CD4-positive, alpha-beta T cell treated with Interleukin-10 for 1 hour (primary cell): Measurements from ENCODE around the gene TRAK1.

ENCODE experiments used
- DNase-seq: peaks from one replicate; pipeline ENCODE4 v3.0.0-alpha.2; 2020

Gene TRAK1

DNA sequence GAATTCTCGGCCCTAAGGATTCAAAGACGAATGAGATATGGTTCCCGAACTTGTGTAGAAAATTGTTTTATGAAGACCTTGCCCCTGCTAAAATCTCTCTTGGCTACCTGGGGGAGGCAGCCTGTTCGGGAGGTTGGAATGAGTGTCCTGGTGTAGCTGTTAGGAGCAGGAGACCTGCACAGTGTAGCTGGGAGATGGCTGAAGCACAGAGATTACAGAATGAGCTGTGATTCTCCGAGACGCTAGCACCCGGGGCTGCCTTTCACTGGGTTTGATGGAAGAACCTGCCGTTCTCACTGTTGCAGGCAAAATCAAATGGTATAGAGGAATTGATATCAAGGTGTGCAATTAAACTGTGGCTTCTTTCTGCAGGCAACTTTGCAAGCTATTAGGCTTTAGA lies 68.0 kb downstream of the TRAK1 start:
- no peak for DNase-seq

- DNase-seq: peak; percentile 36
Observed at GRCh38 chr3:42159706-42160472, 68.7 kb downstream of the TRAK1 start.

DNA sequence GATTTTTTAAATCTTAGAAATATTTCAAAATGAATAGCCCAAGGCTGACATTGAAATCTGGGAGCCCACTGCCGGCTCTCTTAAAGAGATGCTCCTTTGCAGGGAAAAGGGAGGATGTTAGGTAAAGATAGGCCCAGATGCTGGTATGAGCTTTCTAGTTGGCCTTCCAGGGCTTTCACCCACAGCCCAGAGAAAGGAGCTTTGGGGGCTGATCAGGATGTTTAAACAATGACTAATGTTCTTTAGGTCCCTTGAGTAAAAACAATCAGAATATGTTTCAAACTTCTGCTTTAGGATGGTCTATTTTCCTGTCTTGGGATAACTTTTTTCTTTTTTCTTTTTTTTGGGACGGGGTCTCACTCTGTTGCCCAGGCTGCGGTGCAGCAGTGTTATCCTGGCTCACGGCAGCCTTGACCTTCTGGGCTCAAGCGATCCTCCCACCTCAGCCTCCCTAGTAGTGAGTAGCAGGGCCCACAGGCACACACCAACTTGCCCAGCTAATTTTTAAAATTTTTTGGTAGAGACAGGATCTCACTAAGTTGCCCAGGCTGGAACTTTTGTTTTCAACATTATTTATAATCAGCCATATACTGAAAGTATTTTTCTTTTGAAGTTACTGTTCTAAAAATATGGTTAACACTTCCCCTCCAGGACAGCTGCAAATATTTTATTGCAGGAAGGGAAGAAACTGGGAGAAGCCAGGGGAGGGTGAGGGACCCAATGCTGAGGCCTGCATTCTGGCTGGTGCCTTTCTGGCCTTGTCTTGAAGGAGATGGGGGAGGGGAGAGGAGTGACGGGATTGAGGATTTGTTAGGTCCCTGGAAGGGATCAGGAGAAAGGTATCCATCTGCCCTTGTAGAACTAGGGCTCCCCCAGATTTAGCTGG lies 70.1 kb downstream of the TRAK1 start:
- no peak for DNase-seq

DNA sequence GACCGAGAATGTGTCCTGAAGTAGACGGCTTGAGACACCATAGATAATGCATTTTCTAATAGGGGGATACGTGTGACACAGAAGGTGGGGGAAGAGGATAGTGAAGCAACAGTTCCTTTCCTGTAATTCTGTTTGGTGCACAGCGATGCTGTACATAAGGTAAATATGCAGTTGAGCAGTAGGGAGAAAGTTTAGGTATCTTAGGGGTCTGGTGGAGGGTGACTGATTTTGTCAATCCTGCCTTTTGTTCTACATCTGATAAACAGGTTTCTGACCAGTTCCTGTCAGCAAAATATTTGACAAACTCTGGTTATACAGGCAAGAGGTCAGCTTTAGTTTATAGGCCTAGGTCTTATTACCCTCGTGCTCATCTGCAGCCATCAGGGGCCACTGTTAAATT lies 71.3 kb downstream of the TRAK1 start:
- no peak for DNase-seq

GRCh38 chr3:42163622-42164244 lies 72.6 kb downstream of the TRAK1 start:
- no peak for DNase-seq

GRCh38 chr3:42164656-42165055 lies 73.5 kb downstream of the TRAK1 start:
- no peak for DNase-seq

GRCh38 chr3:42165211-42165610 lies 74.1 kb downstream of the TRAK1 start:
- DNase-seq: no peak

GRCh38 chr3:42166214-42166613 lies 75.1 kb downstream of the TRAK1 start:
- no peak for DNase-seq

GRCh38 chr3:42166662-42167300 lies 75.6 kb downstream of the TRAK1 start:
- no peak for DNase-seq

DNA sequence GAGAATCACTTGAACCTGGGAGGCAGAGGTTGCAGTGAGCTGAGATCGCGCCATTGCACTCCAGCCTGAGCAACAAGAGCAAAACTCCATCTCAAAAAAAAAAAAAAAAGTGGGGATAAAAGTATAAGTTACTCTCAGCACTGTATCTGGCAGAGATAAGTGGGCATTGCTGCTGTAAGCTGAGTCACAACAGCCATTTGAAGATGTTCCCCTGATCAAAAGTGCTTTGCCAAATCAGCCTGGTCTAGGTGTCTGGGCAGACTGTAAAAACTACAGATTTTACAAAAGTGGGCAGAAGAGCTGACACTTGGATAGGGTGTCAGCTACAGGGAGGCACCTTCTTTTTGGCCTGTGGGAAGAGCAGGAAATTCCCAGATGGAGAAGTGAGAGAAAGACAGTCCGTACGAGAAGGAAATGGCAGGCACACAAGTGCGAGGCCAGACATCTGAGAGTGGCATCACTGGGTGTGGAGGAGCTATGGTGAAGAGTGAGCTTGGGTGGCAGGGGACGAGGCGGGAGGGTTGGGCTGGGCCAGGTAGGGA lies 78.5 kb downstream of the TRAK1 start:
- no peak for DNase-seq

DNA sequence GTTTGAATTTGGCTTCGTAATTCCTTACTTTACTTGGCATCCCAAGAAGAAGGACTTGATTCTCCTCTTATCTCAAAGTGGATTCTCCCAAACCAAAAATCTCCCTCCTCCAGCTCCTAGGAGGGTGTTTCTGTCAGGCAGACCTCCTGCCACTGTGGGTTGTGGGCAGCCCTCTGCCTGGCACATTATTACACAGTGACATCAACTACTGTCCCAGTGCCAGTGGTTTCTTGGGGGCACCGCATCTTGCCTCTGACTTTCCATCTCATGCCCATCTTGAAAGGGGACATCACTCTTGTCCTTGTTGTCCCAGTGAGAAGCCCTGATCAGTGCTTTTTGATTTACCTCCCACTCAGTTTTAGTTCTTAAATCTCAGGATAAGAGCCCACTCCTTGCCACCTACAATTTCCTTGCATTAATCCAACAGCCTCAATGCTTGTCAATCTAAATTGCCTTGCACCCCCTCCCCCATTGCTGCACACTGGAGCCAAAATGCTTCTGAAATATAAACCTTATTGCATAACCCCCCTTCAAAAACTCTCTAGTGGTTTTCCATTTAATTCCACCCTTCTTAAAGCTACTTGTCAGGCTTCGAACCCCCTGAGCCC lies 81.0 kb downstream of the TRAK1 start:
- DNase-seq: no peak

DNA sequence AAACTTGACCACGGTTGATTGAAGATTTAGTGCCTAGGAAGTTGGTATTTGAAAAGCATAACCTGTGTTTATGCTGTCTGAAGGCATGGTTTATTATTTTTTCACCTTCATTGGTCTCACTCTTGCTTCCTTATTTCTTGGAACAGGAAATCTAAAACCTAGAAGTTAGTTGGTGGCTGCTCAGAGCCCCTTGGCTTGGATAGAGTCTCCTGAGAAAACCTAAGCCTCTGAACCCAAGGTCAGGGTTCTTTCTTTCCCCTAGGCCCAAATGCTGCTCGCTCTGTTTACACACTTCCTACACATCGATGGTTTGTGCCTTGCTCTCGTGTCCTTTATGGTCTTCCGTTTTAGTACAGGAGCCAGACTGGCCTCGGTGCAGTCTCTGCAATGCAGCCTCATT lies 82.2 kb downstream of the TRAK1 start:
- no peak for DNase-seq

DNA sequence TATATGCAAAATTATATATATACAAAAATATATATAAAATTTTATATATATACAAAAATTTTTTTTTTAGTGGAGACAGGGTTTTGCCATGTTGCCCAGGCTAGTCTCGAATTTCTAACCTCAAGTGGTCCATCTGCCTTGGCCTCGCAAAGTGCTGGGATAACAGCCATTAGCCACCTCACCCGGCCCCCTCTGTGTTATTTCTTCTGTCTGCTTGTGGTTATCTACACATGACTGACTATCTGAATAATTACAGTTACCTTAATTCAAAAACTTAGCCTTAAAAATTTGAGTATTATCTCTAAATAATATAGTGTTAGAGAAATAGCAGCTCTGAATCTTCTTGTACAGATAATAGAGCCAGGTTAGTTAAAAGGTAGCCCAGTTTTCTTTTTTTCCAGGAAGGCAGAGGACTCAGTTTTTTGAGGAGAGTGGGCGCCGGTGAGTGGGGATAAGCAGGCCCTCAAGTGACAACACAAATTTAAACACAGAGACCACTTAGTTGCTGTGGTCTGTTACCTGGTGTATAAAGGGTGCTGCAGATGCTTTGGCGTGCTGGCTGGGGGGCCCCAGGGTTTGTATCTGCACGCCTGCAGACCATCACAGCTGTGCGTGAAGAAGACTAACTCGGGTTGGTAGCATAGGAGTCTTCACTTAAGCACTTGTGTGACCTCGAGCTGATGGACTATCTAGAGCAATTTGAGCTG lies 83.7 kb downstream of the TRAK1 start:
- no peak for DNase-seq

DNA sequence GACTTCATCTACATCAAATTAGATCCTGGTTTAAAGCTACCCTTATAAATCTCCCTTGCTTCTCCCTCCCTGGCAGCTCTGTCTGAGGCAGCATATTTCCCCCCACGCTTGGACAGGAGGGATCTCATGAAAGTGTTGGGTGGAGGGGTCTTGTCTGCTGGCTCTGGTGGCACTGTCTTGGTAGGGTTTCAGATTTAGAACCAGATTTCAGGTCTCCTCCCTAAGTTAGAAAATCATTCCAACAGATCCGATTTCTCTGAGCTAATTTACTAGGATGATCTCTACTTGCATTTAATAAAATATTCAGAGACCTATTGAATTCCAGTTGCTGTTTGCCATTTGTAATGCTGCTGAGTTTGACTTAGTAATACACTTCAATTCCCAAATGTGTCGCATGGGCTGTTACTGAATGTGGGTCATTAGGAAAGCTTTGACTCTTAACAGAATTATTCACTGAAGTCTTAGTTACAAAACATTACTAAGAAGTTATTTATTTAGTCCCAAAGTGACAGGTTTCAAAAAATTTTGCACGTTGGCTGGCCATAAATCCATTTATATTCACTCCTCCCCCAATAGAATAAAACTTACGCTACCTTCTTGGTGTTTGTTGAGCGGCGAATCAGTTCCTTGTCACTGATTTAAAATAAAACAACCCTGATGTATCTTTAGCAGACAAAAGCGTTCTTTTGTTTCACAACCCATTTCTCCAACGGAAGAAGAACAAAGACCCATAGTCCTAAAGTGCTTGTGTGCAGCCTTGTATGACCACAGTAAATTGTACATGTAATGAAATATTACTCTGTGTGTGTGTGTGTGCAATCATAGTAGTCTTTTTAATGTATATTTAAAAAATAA lies 84.5 kb downstream of the TRAK1 start:
- DNase-seq: no peak

DNA sequence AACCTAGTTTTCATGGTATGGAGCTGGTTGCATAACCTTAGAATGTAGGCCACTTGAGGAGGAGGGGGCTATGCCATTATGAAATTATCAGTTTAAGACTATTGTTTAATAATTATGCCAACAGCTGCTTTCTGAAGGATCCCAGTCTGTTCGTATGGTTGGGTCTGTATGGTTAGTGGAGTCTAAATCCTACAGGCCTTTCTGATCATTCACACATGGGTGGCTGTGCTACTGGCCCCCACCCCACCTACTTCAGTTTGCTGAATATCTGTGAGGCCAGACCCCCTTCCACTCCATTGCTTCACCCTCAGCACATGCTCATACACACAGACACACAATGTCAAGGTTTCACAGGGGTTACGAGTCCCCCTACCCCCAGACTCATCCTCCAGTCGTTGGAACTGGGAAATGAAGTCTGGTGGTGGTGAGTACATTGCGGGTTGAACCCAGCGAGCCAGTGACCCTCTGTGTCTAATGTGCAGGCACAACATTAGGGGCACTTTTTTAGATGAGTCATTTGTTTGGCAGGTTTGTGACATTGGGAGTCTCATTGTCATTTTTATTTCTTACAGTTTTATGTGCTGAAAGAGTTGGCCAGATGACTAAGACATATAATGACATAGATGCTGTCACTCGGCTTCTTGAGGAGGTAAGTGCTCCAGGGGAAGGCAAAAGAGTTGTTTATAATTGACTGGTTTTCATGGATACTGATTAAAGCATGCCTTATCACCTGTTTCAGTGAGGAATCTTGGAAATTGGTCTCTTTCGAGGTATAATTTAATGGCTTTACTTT lies 85.3 kb downstream of the TRAK1 start:
- no peak for DNase-seq

- DNase-seq: no peak
Observed at GRCh38 chr3:42177068-42177800, 86.1 kb downstream of the TRAK1 start.

- DNase-seq: no peak
Observed at GRCh38 chr3:42177801-42178150, 86.6 kb downstream of the TRAK1 start.

GRCh38 chr3:42179110-42179725 lies 88.1 kb downstream of the TRAK1 start:
- no peak for DNase-seq

GRCh38 chr3:42180901-42181300 lies 89.7 kb downstream of the TRAK1 start:
- no peak for DNase-seq
